Measurements from ENCODE around the gene ZNF574. TPM values are rescaled to one million over a fixed set of nuclear protein-coding genes. Genes with fewer than 3 reads are reported as not detected.

The ZNF574 gene, protein sequence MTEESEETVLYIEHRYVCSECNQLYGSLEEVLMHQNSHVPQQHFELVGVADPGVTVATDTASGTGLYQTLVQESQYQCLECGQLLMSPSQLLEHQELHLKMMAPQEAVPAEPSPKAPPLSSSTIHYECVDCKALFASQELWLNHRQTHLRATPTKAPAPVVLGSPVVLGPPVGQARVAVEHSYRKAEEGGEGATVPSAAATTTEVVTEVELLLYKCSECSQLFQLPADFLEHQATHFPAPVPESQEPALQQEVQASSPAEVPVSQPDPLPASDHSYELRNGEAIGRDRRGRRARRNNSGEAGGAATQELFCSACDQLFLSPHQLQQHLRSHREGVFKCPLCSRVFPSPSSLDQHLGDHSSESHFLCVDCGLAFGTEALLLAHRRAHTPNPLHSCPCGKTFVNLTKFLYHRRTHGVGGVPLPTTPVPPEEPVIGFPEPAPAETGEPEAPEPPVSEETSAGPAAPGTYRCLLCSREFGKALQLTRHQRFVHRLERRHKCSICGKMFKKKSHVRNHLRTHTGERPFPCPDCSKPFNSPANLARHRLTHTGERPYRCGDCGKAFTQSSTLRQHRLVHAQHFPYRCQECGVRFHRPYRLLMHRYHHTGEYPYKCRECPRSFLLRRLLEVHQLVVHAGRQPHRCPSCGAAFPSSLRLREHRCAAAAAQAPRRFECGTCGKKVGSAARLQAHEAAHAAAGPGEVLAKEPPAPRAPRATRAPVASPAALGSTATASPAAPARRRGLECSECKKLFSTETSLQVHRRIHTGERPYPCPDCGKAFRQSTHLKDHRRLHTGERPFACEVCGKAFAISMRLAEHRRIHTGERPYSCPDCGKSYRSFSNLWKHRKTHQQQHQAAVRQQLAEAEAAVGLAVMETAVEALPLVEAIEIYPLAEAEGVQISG
- 6.1 TPM for polyA plus RNA-seq (2012; ENCODE audit: low read depth, missing spikeins)

DNA sequence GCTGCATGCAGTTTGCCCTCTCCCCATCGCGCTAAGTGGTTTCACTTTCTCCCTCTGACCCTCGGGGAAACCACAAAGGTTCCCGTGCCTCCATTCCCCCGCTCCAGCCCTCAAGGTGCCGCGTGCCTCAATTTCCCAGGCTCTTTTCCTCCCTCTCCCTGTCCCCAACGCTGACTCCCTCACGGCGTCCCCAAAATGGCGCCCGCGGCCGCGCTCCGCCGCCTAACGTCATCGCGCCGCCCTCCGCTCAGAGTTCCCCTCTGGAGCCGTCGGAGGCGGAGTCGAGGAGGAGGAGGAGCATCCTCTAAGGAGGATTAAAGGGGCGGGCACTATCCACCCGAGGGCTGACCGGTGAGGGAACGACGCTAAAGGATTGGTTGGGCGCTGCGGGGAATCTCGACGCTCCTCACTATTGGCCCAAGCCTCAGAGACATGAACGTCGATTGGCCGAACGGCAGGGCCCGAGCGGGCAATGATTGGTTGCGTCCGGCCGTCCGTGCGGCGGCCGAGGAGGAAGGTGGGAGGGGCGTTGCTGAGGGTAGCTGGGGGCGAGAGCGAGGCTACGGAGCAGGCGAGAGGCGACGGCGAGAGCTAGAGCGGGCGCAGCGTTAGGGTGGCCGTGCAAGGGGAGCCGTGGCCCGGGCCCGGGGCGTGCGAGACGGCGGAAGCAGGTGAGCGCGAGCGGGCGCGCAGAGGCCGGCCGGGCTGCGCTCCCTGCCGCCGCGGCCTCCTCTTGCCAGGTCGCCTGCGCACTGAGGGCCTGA, at the start of gene ZNF574:
Gene ZNF574 (plus strand): TSS at position 551 of the 764 bp plus-strand sequence. CDS start 2,441 bp downstream, outside the sequence.
- DNase-seq (ENCODE audit: insufficient read length, low spot score): peak; percentile 97
- TF ChIP-seq POU2F2 (IDR thresholded peaks at IDR 0.05; ENCODE audit: low read depth, low read length) (peak; percentile 76; the same call in 1 of the 2 replicates), SPI1 (IDR thresholded peaks at IDR 0.05; ENCODE audit: low read depth, low read length) (peak; percentile 48), PAX5 (IDR thresholded peaks at IDR 0.05; ENCODE audit: insufficient read depth, low read length, severe bottlenecking) (peak; percentile 31), POLR2A (IDR thresholded peaks at IDR 0.05; ENCODE audit: low read depth, low read length) (peak; percentile 78), TAF1 (IDR thresholded peaks at IDR 0.05; ENCODE audit: low read depth, low read length) (peak; percentile 87), POLR2AphosphoS5 (IDR thresholded peaks at IDR 0.05; ENCODE audit: low read depth, low read length) (peak; percentile 79)
- peak; percentile 100 for FAIRE-seq

DNA sequence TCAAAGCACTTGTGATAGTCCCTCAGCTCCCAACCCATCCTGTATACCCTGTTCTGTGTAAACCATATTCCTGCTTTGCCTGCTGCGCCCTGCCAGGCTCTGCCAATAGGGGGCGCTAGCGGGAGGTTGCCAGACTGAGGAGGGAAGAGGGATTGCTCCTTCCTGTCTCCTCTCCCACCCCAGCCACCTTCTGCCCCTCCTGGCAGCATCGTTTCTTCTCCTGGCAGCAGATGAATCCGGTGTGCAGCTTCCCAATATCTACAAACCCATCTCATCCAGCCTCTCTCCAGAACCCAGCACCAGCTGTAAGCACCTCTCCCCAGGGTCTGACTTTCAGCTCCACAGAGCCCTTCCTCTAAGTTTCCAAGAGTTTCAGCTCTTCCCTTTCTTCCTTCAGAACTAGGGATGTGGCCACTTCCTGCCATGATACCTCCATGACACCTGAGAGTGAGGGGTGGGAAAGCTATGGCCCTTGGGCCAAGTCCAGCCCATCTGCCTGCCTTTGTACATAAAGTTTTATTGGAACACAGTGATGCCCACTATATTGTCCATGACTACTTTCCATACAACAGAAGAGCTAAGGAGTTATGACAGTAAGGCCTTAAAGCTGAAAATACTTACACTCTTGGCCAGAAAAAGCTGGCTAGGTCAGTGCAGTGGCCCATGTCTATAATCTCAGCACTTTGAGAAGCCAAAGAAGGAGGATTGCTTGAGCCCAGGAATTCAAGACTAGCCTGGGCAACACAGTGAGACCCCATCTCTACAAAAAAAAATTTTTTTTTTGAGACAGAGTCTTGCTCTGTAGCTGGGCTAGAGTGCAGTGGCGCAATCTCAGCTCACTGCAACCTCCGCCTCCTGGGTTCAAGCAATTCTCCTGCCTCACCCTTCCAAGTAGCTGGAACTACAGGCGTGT, 47.4 kb upstream of the ZNF574 start:
- FAIRE-seq (no peak), DNase-seq (ENCODE audit: insufficient read length, low spot score) (no peak)
- no peak for TF ChIP-seq POLR2AphosphoS5 (IDR thresholded peaks at IDR 0.05; ENCODE audit: low read depth, low read length)
- TF ChIP-seq POLR2A (IDR thresholded peaks at IDR 0.05; ENCODE audit: low read depth, low read length): no peak
- no peak for TF ChIP-seq TAF1 (IDR thresholded peaks at IDR 0.05; ENCODE audit: low read depth, low read length)
- TF ChIP-seq SPI1 (IDR thresholded peaks at IDR 0.05; ENCODE audit: low read depth, low read length): no peak
- no peak for TF ChIP-seq PAX5 (IDR thresholded peaks at IDR 0.05; ENCODE audit: insufficient read depth, low read length, severe bottlenecking)
- no peak for TF ChIP-seq POU2F2 (IDR thresholded peaks at IDR 0.05; ENCODE audit: low read depth, low read length)

DNA sequence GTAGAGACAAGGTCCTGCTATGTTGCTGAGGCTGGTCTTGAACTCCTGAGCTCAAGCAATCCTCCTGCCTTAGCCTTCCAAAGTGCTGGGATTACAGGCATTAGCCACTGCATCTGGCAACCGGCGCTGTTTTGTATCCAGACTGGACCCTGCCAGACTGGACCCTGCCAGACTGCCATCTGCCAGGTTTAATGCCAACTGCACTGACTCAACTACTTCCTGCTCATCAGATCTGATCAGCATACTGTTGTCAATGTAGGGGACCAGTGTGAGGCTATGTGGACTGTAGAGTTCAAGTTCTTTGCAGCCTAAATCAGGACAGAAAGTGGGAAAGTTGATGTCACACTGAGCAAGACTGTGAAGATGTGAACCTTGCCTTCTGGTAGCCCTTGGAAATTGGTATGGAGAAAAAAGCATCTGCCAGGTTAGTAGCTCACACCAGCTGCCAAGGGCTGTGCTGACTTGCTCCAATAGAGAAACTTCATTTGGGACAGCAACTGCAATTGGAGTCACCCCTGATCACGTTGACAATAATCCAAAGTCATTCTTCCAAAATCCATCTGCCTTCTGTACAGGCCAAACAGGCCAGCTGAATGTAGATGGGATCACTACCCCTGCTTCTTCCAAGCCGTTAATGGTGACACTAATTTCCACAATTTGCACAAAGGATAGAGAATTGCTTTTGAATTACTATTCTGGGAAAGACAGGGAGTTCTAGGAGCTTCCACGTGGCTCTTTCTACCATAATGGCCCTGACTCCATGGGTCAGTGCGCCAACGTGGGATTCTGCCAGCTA, 45.1 kb upstream of the ZNF574 start:
- DNase-seq (ENCODE audit: insufficient read length, low spot score): no peak

DNA sequence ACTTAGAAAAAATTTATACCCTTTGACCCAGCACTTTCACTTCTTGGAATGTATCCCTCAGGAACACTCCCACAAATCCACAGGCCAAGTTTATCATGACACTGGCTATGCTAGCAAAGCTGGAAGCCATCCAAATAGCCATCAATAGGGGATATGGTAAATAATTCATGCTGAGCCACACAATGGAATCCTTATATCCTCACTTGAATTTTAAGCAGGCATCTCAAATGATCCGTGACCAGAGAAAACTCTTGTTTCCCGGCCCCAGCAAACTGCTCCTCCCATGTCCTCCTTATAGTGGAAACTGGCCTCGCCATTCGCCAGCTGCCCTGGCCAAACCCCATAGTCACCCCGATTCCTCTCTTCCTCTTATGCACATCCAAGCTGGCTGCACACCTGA, 43.5 kb upstream of the ZNF574 start:
- DNase-seq (ENCODE audit: insufficient read length, low spot score) (no peak), FAIRE-seq (no peak)
- TF ChIP-seq TAF1 (IDR thresholded peaks at IDR 0.05; ENCODE audit: low read depth, low read length) (no peak), POLR2AphosphoS5 (IDR thresholded peaks at IDR 0.05; ENCODE audit: low read depth, low read length) (no peak), POU2F2 (IDR thresholded peaks at IDR 0.05; ENCODE audit: low read depth, low read length) (no peak), POLR2A (IDR thresholded peaks at IDR 0.05; ENCODE audit: low read depth, low read length) (no peak), PAX5 (IDR thresholded peaks at IDR 0.05; ENCODE audit: insufficient read depth, low read length, severe bottlenecking) (no peak), SPI1 (IDR thresholded peaks at IDR 0.05; ENCODE audit: low read depth, low read length) (no peak)

More for the DNA sequence above, 45.1 kb upstream of the ZNF574 start:
- FAIRE-seq: no peak
- TF ChIP-seq TAF1 (IDR thresholded peaks at IDR 0.05; ENCODE audit: low read depth, low read length): no peak
- no peak for TF ChIP-seq SPI1 (IDR thresholded peaks at IDR 0.05; ENCODE audit: low read depth, low read length)
- no peak for TF ChIP-seq POLR2AphosphoS5 (IDR thresholded peaks at IDR 0.05; ENCODE audit: low read depth, low read length)
- no peak for TF ChIP-seq POU2F2 (IDR thresholded peaks at IDR 0.05; ENCODE audit: low read depth, low read length)
- TF ChIP-seq POLR2A (IDR thresholded peaks at IDR 0.05; ENCODE audit: low read depth, low read length): no peak
- TF ChIP-seq PAX5 (IDR thresholded peaks at IDR 0.05; ENCODE audit: insufficient read depth, low read length, severe bottlenecking): no peak

DNA sequence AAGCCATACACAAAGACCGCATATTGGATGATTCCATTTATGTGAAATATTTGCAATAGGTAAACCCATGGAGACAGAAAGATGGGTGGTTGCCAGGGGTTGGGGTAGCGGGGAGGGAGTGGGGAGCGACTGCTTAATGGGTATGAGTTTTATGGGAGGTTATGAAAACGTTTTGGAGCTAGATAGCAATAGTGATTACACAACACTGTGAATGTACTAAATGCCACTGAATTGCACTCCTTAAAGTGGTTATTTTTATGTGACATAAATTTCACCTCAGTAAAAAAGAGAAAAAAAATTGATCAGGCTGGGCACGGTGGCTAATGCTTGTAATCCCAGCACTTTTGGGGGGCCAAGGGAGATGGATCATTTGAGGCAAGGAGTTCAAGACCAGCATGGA, 42.6 kb upstream of the ZNF574 start:
- DNase-seq (ENCODE audit: insufficient read length, low spot score) (no peak), FAIRE-seq (no peak)
- TF ChIP-seq TAF1 (IDR thresholded peaks at IDR 0.05; ENCODE audit: low read depth, low read length): no peak
- no peak for TF ChIP-seq POLR2A (IDR thresholded peaks at IDR 0.05; ENCODE audit: low read depth, low read length)
- TF ChIP-seq POLR2AphosphoS5 (IDR thresholded peaks at IDR 0.05; ENCODE audit: low read depth, low read length): no peak
- no peak for TF ChIP-seq SPI1 (IDR thresholded peaks at IDR 0.05; ENCODE audit: low read depth, low read length)
- no peak for TF ChIP-seq PAX5 (IDR thresholded peaks at IDR 0.05; ENCODE audit: insufficient read depth, low read length, severe bottlenecking)
- no peak for TF ChIP-seq POU2F2 (IDR thresholded peaks at IDR 0.05; ENCODE audit: low read depth, low read length)

DNA sequence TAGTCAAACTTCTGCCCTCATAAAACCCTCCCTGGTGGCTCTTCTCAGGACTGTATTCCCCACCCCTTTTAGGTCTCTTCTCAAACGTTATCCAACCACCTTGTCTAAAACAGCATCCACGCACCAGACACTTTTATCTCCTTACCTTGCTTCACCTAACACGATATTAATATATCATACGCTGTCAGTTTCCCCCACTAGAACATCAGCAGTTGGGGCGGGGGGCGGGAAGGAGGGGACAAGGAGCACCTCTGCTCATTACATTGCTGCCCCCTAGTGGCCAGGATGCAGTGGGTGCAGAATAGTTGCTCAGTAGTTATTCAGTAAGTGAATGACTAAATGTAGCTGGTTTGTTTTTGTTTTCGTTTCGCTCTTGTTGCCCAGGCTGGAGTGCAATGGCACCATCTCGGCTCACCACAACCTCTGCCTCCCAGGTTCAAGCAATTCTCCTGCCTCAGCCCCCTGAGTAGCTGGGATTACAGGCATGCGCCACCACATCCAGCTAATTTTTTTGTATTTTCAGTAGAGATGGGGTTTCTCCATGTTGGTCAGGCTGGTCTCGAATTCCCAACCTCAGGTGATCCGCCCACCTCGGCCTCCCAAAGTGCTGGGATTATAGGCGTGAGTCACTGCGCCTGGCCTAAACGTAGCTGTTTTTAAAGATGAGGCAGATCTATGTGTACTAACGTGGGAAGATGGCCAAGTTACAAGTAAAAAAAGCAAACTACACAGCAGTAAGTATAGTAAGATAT, 41.1 kb upstream of the ZNF574 start:
- DNase-seq (ENCODE audit: insufficient read length, low spot score): peak; percentile 72
- peak; percentile 95 for FAIRE-seq

DNA sequence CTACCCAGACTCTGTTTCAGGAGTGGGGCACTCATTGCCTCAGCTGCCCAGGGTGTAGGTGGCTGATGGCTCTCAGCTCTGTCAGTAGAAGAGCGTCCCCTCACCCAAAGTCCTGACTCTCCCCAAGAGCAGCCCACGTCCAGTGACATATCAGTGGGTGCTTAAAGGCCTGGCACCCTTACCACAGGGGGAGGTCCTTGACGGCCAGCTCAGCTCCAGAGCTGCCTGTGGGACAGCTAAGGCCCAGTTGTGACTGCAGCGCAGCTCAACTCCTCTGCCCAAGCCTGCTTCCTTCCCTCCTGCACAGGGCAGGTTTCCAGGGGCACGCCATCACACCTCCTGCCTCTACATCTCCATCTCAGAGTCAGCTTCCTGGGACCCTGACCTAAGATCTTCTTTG, 38.3 kb upstream of the ZNF574 start:
- FAIRE-seq: no peak
- no peak for DNase-seq (ENCODE audit: insufficient read length, low spot score)
- TF ChIP-seq TAF1 (IDR thresholded peaks at IDR 0.05; ENCODE audit: low read depth, low read length): no peak
- TF ChIP-seq POU2F2 (IDR thresholded peaks at IDR 0.05; ENCODE audit: low read depth, low read length): no peak
- TF ChIP-seq POLR2A (IDR thresholded peaks at IDR 0.05; ENCODE audit: low read depth, low read length): no peak
- no peak for TF ChIP-seq SPI1 (IDR thresholded peaks at IDR 0.05; ENCODE audit: low read depth, low read length)
- TF ChIP-seq PAX5 (IDR thresholded peaks at IDR 0.05; ENCODE audit: insufficient read depth, low read length, severe bottlenecking): no peak
- no peak for TF ChIP-seq POLR2AphosphoS5 (IDR thresholded peaks at IDR 0.05; ENCODE audit: low read depth, low read length)

All from GM12891 (cell line).